ENCODE measurements around the gene TMSB4X.
"Not testable (repeated sequence)": the region's sequence is repeated elsewhere in the genome, so short reads cannot be mapped to it uniquely, and the experiment has no call there.

Gene TMSB4X

DNA sequence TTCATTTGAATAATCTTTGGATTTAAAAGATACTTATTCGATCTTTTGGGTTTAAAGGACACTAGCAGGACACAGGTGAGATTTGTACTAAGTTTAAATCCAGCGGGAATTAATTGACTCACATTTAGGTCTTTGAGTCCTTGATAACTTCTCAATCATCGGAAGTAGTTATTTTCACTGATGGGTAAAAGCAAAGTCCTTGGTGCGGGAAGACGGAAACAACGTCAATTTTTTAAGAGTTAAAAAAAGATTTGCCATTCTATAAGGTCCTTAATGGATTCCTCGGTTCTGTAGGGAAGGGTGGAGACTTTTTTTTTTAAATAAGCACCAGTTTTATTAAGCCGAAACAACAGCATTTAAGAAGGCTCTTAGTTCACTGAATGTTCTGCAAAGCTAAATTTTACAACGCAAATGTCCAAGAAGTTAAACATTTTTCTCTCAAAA lies 2.9 kb downstream of the TMSB4X start:
- in situ Hi-C loops (cut with MboI; ENCODE audit: low pct_unique_long_range_greater_than_20kb, low sequenced_read_pairs, unreplicated experiment), result loop anchor here (25.0 kb wide), 1 partner anchor 710 kb away; the partner anchor contains the start of gene RAB9A
- no peak for DNase-seq (ENCODE audit: low spot score)

GRCh38 chrX:12978205-12979025 lies 3.5 kb downstream of the TMSB4X start:
- DNase-seq (ENCODE audit: low spot score), result peak; percentile 73
- TF ChIP-seq, protein P1, sequence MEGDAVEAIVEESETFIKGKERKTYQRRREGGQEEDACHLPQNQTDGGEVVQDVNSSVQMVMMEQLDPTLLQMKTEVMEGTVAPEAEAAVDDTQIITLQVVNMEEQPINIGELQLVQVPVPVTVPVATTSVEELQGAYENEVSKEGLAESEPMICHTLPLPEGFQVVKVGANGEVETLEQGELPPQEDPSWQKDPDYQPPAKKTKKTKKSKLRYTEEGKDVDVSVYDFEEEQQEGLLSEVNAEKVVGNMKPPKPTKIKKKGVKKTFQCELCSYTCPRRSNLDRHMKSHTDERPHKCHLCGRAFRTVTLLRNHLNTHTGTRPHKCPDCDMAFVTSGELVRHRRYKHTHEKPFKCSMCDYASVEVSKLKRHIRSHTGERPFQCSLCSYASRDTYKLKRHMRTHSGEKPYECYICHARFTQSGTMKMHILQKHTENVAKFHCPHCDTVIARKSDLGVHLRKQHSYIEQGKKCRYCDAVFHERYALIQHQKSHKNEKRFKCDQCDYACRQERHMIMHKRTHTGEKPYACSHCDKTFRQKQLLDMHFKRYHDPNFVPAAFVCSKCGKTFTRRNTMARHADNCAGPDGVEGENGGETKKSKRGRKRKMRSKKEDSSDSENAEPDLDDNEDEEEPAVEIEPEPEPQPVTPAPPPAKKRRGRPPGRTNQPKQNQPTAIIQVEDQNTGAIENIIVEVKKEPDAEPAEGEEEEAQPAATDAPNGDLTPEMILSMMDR (IDR thresholded peaks at IDR 0.05; ENCODE audit: extremely low read depth, insufficient read depth, missing control alignments), result no peak
- in situ Hi-C loops (cut with MboI; ENCODE audit: low pct_unique_long_range_greater_than_20kb, low sequenced_read_pairs, unreplicated experiment), result loop anchor here (25.0 kb wide), 1 partner anchor 709 kb away; the partner anchor contains the start of gene RAB9A

More for the DNA sequence above, 2.9 kb downstream of the TMSB4X start:
- TF ChIP-seq, protein P1 (IDR thresholded peaks at IDR 0.05; ENCODE audit: extremely low read depth, insufficient read depth, missing control alignments), result no peak

- no peak for DNase-seq (ENCODE audit: low spot score)
- TF ChIP-seq, protein P1 (IDR thresholded peaks at IDR 0.05; ENCODE audit: extremely low read depth, insufficient read depth, missing control alignments), result no peak
- in situ Hi-C loops (cut with MboI; ENCODE audit: low pct_unique_long_range_greater_than_20kb, low sequenced_read_pairs, unreplicated experiment), result loop anchor here (25.0 kb wide), 1 partner anchor 708 kb away; the partner anchor contains the start of gene RAB9A
Observed at GRCh38 chrX:12979026-12979607, 4.2 kb downstream of the TMSB4X start.

DNA sequence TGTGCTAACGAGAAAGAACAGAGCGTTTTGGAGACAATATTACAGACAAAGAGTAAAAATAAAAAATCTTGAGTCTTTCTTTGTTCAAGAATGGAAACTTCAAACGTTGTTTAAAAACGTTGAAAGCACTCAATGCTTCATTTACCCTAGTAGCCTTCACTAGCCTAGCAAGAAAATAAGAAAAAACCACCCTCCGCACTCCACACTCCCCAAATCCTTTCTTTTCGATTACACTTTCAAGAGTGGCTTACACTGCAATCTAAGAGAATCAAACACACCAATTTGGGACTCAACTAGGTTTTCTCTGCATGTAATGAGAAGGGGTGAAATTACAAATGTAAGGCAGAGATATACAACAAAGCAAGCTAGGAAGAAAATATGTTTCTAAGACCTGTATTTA lies 4.7 kb downstream of the TMSB4X start:
- in situ Hi-C loops (cut with MboI; ENCODE audit: low pct_unique_long_range_greater_than_20kb, low sequenced_read_pairs, unreplicated experiment), result loop anchor here (25.0 kb wide), 1 partner anchor 708 kb away; the partner anchor contains the start of gene RAB9A
- TF ChIP-seq, protein P1 (IDR thresholded peaks at IDR 0.05; ENCODE audit: extremely low read depth, insufficient read depth, missing control alignments), result no peak
- no peak for DNase-seq (ENCODE audit: low spot score)

GRCh38 chrX:12980039-12980438 lies 5.1 kb downstream of the TMSB4X start:
- not testable (repeated sequence) for DNase-seq (ENCODE audit: low spot score)
- in situ Hi-C loops (cut with MboI; ENCODE audit: low pct_unique_long_range_greater_than_20kb, low sequenced_read_pairs, unreplicated experiment), result loop anchor here (25.0 kb wide), 1 partner anchor 707 kb away; the partner anchor contains the start of gene RAB9A

DNA sequence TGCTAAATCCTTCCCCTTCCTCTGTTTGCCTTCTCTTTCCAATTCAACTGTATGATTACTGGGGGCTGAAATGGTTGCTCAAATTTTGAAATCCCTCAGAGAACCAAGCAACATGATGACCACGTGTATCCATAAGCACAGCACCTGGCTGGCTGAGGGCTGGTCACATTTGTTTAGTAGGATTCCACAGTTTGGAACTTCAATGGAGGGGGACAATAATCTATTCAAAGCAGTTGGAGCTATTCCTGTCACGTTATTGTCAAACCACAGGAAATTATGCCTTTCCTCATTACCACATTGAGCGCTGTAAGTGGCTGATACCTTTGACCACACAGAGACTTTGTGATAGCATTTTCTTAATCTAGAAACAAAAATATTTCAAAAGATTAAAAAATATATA lies 7.0 kb downstream of the TMSB4X start:
- no peak for DNase-seq (ENCODE audit: low spot score)
- in situ Hi-C loops (cut with MboI; ENCODE audit: low pct_unique_long_range_greater_than_20kb, low sequenced_read_pairs, unreplicated experiment), result loop anchor here (25.0 kb wide), 1 partner anchor 705 kb away; the partner anchor contains the start of gene RAB9A
- TF ChIP-seq, protein P1 (IDR thresholded peaks at IDR 0.05; ENCODE audit: extremely low read depth, insufficient read depth, missing control alignments), result no peak

All from GM13977 (cell line).